Measurements from ENCODE around the gene MAPK10. TPM values are rescaled to one million over a fixed set of nuclear protein-coding genes. Genes with fewer than 3 reads are reported as not detected.

MAPK10 gene
- total RNA-seq, 1 donor from 2014 or later: 23.6 TPM

- DNase-seq: no peak
- no peaks in the 10 kb centered on the region for H3K9me3 ChIP-seq
- no peak for ATAC-seq
- H3K4me3 ChIP-seq: no peak overlapping the region
- no peak overlapping the region for H3K27ac ChIP-seq
- intact Hi-C loops (cut with DNase I): no loop called here
- TF ChIP-seq, protein P1, sequence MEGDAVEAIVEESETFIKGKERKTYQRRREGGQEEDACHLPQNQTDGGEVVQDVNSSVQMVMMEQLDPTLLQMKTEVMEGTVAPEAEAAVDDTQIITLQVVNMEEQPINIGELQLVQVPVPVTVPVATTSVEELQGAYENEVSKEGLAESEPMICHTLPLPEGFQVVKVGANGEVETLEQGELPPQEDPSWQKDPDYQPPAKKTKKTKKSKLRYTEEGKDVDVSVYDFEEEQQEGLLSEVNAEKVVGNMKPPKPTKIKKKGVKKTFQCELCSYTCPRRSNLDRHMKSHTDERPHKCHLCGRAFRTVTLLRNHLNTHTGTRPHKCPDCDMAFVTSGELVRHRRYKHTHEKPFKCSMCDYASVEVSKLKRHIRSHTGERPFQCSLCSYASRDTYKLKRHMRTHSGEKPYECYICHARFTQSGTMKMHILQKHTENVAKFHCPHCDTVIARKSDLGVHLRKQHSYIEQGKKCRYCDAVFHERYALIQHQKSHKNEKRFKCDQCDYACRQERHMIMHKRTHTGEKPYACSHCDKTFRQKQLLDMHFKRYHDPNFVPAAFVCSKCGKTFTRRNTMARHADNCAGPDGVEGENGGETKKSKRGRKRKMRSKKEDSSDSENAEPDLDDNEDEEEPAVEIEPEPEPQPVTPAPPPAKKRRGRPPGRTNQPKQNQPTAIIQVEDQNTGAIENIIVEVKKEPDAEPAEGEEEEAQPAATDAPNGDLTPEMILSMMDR (IDR thresholded peaks at IDR 0.05): no peak
- peaks cover 7% of the 10 kb centered on the region for H3K36me3 ChIP-seq
- no peaks in the 10 kb centered on the region for H3K27me3 ChIP-seq
- no peaks in the 10 kb centered on the region for H3K4me1 ChIP-seq
These were observed 364.5 kb downstream of the MAPK10 start for GRCh38 chr4:85995361-85995760.

GRCh38 chr4:85994576-85994975 is 365.3 kb downstream of the MAPK10 start:
- H3K4me3 ChIP-seq: no peak overlapping the region
- H3K36me3 ChIP-seq: peaks cover 7% of the 10 kb centered on the region
- intact Hi-C loops (cut with DNase I): no loop called here
- H3K9me3 ChIP-seq: no peaks in the 10 kb centered on the region
- no peaks in the 10 kb centered on the region for H3K27me3 ChIP-seq
- ATAC-seq (no peak), DNase-seq (no peak)
- no peak overlapping the region for H3K27ac ChIP-seq
- H3K4me1 ChIP-seq: no peaks in the 10 kb centered on the region
- TF ChIP-seq, protein P1 (IDR thresholded peaks at IDR 0.05): no peak

GRCh38 chr4:85993641-85994040 is 366.2 kb downstream of the MAPK10 start:
- no peaks in the 10 kb centered on the region for H3K9me3 ChIP-seq
- no peak for DNase-seq
- H3K36me3 ChIP-seq: peaks cover 7% of the 10 kb centered on the region
- H3K4me1 ChIP-seq: no peaks in the 10 kb centered on the region
- H3K4me3 ChIP-seq: no peak overlapping the region
- H3K27ac ChIP-seq: no peak overlapping the region
- intact Hi-C loops (cut with DNase I): no loop called here
- TF ChIP-seq, protein P1 (IDR thresholded peaks at IDR 0.05): no peak
- ATAC-seq: no peak
- H3K27me3 ChIP-seq: no peaks in the 10 kb centered on the region

- no peaks in the 10 kb centered on the region for H3K27me3 ChIP-seq
- intact Hi-C loops (cut with DNase I): no loop called here
- DNase-seq (no peak), ATAC-seq (no peak)
- H3K36me3 ChIP-seq: no peaks in the 10 kb centered on the region
- TF ChIP-seq, protein P1 (IDR thresholded peaks at IDR 0.05): no peak
- no peak overlapping the region for H3K27ac ChIP-seq
- H3K4me3 ChIP-seq: no peak overlapping the region
- no peaks in the 10 kb centered on the region for H3K4me1 ChIP-seq
- H3K9me3 ChIP-seq: no peaks in the 10 kb centered on the region
These were observed 373.6 kb downstream of the MAPK10 start for GRCh38 chr4:85986266-85986665.

DNA sequence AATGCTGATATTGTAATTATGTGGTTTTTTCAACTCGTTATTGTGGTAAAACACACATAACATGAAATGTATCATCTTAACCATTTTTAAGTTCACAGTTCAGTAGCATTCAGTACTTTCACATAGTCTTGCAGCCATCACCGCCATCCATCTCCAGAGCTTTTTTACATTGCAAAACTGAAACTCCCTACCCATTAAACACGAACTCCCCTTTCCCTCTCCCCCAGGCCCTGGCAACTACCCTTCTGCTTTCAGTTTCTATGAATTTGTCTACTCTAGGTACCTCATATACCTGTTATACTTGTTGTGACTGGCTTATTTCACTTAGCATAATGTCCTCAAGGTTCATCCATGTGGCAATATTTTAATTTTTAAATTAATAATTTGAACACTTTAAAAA is 380.6 kb downstream of the MAPK10 start:
- ATAC-seq (no peak), DNase-seq (no peak)
- Histone ChIP-seq H3K27me3 (no peaks in the 10 kb centered on the region), H3K4me3 (no peak overlapping the region), H3K9me3 (no peaks in the 10 kb centered on the region), H3K36me3 (no peaks in the 10 kb centered on the region), H3K4me1 (no peaks in the 10 kb centered on the region), H3K27ac (no peak overlapping the region)
- intact Hi-C loops (cut with DNase I): no loop called here
- TF ChIP-seq, protein P1 (IDR thresholded peaks at IDR 0.05): no peak

DNA sequence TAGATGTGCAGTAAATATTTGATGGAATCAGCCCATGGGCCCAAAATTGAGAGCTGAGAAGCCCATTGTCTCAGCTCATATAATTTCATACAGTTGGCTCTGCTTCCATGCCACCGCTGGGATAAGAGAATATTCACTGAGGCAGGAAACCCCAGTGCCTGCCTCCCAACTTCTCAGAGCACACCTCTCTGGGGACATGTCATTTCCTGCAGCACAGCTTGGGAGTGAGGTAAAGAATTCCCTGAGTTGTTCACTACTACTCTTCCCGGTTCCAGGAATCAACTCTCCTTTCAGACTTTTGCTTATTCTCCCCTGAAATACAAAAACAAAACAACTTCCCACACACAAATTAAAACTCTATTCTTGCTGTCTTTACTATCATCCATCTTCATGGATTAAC is 389.3 kb downstream of the MAPK10 start:
- no peak for DNase-seq
- intact Hi-C loops (cut with DNase I): no loop called here
- Histone ChIP-seq H3K4me1 (peaks cover 8% of the 10 kb centered on the region), H3K27me3 (no peaks in the 10 kb centered on the region), H3K9me3 (no peaks in the 10 kb centered on the region), H3K27ac (no peak overlapping the region), H3K36me3 (no peaks in the 10 kb centered on the region), H3K4me3 (no peak overlapping the region)
- no peak for ATAC-seq
- TF ChIP-seq, protein P1 (IDR thresholded peaks at IDR 0.05): no peak

All from upper lobe of right lung (tissue), 1 donor.